GOT3 (cell line): ENCODE data around the gene SMC6.

Experiments
- DNase-seq: peaks from one replicate; lab custom pipeline; 2025; ENCODE audit warnings: mixed read lengths; lab: John Stamatoyannopoulos, UW

SMC6 gene

DNA sequence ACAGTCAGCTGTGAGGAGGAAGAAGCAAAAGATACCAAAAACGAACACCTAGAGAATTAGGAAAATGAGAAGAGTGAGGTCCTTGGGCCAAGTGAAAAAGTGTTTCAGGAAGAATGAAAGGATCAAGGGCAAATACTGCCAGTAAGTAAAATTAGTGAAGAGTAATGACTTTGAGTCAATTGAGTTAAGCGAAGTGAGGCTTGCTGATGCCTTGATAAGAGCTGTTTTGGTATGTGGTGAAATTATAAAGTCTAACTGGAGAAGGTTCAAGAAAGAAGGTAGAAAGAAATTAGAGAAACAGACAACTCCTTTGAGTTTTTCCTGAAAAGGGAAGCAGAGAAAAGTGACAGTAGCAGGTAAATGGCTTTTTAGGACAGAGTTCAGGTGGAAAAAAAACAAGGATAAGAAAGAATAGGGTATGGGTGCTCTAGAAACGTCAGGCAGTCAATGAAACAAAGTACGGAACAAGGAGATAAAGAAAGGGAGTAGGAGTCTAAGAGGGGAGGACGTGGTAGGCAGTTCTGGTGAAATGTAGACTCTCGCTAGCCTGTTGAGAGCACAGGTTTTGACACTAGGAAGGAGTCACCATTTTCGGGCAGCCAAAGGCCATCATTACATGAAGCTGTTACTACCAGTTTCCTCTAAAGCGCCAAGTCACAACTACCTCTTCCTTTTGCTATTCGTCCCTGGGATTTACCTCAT lies 42.9 kb downstream of the SMC6 start:
- DNase-seq: no peak

DNA sequence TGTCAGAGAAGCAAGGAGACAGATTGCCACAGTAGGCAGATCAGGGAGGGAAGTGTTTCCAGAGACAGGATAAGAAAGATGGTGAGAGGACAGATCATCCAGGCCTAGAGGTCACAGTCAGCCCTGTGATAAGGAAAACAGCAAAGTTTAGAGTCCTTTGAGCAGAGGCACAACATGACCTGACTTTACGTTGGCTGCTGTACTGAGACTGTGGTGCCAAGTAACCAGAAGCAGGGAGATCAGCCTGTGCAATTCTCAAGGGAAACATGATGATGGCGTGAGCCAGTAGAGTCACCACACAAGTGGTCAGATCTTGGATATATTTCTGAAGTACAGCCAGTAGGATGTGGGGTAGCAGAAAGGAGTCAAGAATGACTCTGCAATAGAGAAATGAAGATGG lies 43.7 kb downstream of the SMC6 start:
- DNase-seq: no peak

GRCh38 chr2:17708501-17708900 lies 45.1 kb downstream of the SMC6 start:
- DNase-seq: no peak

GRCh38 chr2:17706845-17707244 lies 46.8 kb downstream of the SMC6 start:
- no peak for DNase-seq

GRCh38 chr2:17690776-17691175 lies 62.8 kb downstream of the SMC6 start:
- DNase-seq: no peak

GRCh38 chr2:17689010-17689409 lies 64.6 kb downstream of the SMC6 start:
- DNase-seq: no peak

- no peak for DNase-seq
Observed at GRCh38 chr2:17688600-17688999, 65.0 kb downstream of the SMC6 start.

GRCh38 chr2:17683981-17684380 lies 69.6 kb downstream of the SMC6 start:
- DNase-seq: no peak

GRCh38 chr2:17682098-17682857 lies 71.3 kb downstream of the SMC6 start:
- DNase-seq: no peak

DNA sequence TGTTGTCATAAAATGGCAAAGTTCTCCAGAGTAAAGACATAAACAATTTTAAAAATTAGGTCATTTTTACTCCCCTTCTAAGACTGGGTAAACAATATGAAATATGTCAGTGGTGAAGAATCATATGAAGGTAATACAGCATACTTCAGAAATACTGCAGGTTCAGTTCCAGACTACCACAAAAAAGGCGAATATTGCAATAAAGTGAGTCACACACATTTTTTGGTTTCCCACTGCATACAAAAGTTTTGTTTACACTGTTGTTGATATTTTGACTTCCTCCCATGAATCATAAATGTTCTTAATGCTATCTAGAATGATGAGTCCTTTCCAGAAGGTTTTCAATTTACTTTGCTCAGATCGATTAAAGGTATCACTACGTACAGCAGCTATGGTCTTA lies 73.5 kb downstream of the SMC6 start:
- DNase-seq: no peak

GRCh38 chr2:17674817-17675216 lies 78.8 kb downstream of the SMC6 start:
- DNase-seq: no peak

DNA sequence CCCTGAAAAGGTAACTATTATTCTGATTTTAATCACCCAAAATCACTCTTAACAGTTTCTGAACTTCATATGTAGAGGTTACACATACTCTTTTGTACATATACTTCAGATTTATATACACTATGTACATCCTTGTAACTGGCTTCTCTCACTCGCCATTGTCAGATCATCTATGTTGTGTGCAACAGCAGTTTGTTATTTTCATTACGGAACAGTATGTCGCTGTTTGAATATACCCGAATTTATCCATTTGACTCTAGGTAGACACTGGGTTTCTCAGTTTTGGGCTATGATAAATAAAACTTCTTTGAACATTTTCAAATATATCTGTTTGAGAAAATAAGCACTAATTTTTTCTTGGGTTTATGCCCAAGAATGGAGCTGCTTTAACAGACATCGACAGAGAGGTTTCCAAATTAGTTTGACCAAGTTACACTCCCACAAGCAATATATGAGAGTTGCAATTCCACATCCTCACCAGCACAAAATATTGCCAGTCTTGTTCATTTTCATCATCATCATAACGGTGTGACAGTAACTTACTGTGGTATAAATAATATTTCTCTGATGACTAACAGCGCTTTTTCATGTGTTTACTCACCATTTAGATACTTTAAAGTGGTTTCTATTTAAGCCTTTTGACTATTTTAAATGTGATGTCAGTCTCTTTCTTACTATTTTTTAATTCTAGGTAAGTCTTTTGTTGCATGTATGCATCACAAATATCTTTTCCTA lies 80.9 kb downstream of the SMC6 start:
- no peak for DNase-seq

DNA sequence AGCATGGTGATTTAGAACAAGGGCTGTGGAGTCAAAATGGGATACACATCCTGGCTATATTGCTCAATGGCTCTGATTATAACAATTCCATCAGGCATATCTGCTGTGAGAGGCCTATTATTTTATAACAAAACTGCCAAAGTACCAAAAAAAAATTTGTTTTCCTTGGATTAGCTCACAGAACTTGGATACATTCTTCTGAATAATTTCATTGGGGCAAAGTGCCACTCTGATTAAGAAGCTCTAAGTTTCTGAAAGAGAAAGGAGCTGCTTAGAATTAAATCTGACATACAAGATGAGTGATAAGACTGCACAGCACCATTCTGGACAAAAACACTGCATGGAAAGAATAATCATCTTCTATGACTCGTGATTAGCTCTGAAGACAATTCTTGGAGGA lies 85.7 kb downstream of the SMC6 start:
- DNase-seq: no peak

DNA sequence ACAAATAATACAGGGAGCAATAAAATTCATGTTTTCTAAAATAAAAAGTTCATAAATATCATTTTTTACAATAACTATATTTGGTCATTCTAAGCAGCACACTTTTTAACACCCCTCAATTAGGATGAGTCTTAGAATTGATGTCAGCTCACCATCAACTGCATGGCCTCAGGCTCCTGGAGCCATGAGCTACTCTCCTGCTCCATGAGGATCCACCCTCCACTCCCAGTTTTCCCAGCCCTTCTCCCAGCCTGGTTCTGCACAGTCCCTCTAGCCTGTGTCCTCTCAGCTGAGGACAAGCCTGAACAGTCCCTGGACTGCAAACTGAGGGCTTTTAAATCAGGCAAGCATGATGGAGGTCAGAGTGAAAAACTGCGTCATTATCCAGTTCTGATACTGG lies 89.1 kb downstream of the SMC6 start:
- no peak for DNase-seq

DNA sequence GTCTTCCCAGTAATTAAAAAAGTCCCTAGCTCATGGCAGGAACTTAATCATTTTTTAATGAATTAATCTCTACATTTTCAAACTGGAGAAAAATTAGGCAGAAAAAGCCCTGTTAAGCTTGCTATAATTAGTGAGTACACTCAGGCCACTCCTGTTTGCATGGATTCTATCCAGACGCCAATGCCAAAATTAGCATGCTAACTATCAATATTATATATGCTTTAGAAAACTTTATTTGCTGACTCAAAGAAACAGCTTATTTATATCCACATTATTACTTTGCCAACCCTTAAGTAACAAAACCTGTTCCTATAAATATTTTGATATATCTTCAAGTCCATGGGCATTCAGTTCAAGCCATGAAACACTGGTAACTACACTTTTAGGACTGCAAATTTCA lies 90.9 kb downstream of the SMC6 start:
- no peak for DNase-seq

- no peak for DNase-seq
Observed at GRCh38 chr2:17661460-17661859, 92.2 kb downstream of the SMC6 start.

DNA sequence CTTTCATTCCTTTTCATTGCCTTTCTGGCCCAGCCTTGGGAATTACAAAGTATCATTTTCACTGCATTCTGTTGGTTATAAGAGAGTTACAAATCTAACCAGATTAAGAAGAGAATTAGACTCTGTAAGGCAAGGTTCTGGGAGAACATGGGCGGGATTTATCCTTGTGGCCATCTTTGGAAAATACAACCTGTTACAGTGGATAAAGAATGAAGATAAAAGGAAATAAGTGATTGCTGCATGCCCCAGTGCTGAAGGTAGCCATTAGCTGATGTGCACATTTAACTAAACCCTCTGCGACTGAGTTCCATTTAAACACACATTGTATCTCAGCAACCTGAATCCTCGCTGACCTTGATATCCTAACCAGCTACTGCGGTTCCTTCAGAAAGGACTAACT lies 93.4 kb downstream of the SMC6 start:
- DNase-seq: no peak

DNA sequence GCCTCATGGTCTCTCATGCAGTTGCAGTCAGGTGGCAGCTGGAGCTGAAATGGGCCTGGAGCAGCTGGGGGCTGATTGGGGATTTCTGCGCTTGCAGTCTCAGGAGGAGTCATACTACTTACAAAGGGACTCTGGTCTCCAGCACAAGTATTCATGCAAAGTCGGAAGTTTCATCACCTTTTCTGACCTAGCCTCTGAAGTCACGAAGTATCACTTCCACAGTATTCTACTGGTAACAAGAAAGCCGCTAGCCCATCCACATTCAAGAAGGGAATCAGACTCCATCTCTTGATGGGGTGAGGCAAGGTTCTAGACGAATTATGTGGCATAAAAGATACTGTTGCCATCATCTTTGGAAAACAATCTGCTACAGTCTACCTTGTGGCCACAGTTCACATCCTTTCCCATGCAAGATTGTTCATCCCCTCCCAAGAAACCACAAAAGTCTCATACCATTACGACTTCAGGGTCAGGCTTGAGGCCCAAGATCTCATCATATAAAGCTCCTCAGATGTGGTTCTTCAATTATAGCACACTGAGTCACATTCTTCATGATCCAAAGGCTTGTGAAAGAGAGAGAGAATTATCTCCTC lies 95.3 kb downstream of the SMC6 start:
- DNase-seq: no peak

GRCh38 chr2:17657759-17658158 lies 95.9 kb downstream of the SMC6 start:
- DNase-seq: no peak

DNA sequence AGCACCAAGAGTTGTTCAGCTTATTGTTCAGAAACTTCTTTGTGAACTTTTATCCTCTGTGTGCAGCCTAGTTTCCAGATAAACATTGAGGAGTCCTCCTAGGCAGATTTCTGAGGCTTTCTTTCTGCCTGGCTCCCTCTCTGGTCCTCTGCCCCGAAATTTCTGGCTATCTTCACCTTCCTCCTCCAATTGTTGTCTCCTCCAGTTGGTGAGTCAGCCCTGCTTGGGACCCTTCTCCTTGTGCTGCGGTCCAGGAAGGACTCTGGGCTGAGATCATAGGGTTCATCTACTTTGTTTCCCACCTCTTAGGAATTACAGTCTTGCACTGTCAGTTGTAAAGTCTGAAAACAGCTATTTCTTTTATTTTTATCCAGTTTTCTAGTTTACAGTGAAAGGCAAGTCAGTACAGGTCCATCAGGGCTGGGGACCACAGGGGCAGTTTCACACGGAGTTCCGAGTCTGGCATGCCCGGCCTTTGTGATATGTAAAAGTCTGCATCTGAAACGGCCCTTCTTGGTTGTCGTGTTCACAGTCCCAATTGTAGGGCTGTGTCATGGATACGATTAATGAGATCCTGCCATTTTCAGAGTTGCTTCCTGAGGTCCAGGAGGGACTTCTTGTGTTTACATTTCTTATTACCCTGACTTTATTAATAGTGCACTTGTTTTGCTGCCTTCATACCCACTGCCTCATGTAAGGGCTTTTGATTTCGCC lies 100.8 kb downstream of the SMC6 start:
- no peak for DNase-seq

DNA sequence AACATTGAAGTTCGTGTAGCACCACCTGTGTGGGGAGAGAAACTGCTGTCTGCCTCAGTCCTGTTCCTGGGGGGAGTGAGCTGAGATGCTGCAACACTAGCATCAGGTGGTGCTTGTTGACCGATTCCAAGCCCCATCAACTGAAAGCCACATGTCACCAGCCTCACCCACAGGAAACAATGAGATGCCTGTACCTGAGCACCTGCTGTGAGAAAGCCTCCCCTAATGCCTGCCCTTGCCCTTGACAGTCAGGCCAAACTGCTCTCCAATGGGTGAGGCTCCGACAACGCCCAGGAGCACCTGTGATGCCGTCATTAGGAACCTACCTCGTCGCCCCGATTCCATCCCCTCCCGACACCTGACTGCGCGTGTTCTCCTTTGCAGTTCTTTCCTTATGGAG lies 104.6 kb downstream of the SMC6 start:
- no peak for DNase-seq

DNA sequence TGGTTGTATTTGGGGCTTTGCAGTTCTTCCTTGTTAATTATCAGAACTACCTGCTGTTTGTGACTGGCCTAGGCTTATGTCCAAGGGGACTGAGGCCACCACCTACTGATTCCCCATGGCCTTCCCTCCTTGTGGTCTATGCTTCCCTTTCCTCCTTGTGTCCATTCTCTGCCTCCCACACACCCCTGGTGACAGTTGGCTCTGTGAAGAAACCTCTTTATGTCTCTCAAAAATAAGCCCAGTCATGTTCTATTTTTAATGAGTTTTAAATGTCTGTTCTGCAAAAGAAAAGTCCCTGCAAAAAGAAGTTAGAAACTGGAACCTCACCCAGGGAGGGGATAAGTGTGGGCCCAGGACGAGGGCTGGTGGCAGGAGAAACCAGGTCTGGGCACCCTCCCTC lies 105.0 kb downstream of the SMC6 start:
- no peak for DNase-seq
